Subcutaneous preadipocyte (primary cell): Measurements from ENCODE around the gene DZIP1. TPM values are rescaled to one million over a fixed set of nuclear protein-coding genes. Genes with fewer than 3 reads are reported as not detected.

ENCODE experiments used
- total RNA-seq: library from RNA; depleted of rRNA; stranded (reverse); fragments of >200 nt; gene quantifications from 2 replicates; pipeline ENCODE4 v1.2.3, GENCODE V29; 2012

The DZIP1 gene, protein sequence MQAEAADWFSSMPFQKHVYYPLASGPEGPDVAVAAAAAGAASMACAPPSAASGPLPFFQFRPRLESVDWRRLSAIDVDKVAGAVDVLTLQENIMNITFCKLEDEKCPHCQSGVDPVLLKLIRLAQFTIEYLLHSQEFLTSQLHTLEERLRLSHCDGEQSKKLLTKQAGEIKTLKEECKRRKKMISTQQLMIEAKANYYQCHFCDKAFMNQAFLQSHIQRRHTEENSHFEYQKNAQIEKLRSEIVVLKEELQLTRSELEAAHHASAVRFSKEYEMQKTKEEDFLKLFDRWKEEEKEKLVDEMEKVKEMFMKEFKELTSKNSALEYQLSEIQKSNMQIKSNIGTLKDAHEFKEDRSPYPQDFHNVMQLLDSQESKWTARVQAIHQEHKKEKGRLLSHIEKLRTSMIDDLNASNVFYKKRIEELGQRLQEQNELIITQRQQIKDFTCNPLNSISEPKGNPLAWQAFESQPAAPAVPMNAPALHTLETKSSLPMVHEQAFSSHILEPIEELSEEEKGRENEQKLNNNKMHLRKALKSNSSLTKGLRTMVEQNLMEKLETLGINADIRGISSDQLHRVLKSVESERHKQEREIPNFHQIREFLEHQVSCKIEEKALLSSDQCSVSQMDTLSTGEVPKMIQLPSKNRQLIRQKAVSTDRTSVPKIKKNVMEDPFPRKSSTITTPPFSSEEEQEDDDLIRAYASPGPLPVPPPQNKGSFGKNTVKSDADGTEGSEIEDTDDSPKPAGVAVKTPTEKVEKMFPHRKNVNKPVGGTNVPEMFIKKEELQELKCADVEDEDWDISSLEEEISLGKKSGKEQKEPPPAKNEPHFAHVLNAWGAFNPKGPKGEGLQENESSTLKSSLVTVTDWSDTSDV
- 20.2 and 26.4 TPM in 2 replicates for total RNA-seq

DNA sequence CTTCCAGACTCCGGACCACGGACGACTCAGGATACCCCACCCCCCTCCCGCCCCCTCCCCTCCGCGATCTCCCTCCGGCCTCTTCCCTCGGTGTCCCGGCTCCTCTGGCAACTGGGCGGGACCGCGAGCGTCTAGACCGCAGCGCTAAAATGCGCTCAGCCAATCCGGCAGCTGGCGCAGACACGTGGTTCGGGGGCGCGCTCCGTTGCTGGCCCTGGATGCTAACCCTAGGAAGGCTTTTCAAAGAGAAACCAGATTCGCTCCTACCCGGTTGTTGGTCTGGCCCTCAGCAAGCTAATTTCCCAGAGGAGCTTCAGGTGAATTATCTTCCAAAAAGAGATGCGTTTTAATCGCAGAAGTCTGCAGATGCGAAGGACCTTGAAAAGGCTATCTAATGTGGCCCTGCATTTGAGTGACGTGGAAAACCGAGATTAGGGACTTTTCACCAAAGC, at the start of gene DZIP1:
TSS of gene DZIP1 (minus strand) at position 106 of the 452 bp plus-strand sequence. CDS start 2,677 bp downstream, outside the sequence.

DNA sequence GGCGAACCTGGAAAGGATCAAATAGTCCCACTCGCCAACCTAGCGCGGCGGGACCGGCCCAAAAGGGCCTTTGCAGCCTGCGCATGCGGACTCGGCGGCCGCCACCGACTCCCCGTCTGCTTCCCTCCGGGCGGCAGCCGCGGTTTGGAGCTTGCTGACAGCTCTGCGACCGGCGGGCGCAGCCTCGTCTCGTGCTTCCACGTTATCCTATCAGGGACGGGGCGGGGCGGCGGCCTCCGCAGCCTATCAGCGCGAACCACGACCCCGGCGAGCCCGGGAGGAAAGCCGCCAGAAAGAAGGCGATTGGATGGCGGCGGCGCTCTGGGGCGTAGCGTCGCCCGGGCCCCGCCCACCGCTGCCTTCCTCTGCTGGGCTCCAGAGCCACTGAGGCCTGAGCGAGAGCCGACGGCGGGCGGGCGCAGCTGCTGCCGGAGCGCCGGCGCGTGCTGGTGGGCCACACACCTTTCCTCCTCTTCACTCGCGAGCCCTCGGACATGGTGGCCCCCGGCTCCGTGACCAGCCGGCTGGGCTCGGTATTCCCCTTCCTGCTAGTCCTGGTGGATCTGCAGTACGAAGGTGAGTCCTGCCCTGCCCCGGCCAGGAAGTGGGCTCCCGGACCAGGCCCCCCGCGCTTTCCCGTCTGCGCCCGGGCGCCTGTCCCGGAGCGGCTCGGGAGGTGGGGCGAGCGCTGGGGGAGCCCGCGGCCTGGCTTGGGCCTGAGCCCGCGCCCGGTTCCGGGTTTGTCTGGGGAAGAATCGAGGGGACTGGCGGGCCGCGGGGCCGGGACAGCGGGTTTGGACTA, 32.5 kb upstream of the DZIP1 start, which contains the start of gene DNAJC3:
TSS of gene DNAJC3 (plus strand) at position 378 of the 802 bp plus-strand sequence. CDS start at position 495, 117 bp downstream.

DNA sequence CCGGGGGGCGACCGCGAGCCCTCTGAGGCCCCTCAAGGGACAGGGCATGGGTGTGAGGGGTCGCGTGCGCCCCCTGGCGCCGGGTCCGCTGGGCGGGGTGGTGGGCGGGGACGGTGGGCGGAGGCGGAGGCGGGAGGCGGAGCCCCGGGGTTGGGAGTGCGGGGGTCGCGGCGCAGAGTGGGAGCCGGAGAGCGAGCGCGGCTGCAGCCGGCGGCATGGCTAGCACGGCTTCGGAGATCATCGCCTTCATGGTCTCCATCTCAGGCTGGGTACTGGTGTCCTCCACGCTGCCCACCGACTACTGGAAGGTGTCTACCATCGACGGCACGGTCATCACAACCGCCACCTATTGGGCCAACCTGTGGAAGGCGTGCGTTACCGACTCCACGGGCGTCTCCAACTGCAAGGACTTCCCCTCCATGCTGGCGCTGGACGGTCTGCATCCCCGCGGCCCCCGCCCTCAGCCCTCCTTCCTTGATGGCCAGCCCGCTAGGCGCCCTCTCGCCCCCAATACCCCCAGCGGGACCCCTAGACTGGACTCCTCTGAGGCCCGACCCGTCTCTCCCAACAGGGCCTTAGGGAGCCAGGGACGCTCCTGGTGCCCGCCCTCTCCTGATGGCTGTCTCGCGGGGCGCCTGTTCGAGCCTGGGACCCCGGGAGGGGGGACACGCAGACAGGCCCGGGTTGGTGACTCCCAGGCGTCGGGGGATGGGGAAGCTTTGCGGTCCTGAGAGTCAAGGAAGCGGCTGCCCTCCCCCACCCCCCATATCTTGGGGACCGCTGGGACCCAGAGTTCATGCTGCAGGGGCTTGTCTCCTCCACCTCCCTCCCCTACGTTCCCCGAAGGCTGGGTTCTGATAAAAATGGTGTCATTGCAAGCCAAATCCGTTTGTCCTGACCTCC, 91.7 kb downstream of the DZIP1 start, which contains the start of gene CLDN10:
TSS of gene CLDN10 (plus strand) at position 182 of the 903 bp plus-strand sequence. CDS start at position 216, 34 bp downstream.

Other genes starting within 250 kb of the DZIP1 start
- gene CLDN10, start 92.0 kb downstream of the DZIP1 start, total RNA-seq, result not detected in 2 replicates
- gene DNAJC3, start 32.4 kb upstream of the DZIP1 start, total RNA-seq, result 34.2 and 49.1 TPM in 2 replicates